HFF-Myc (cell line): ENCODE data around the gene ZNF407.

Source experiments
- DNase-seq: peaks from one replicate; pipeline ENCODE4 v3.0.0-alpha.2; 2011; ENCODE audit warnings: low read depth; ENCODE audit errors: extremely low read depth
- H3K4me3 ChIP-seq: replicated peaks from 2 replicates; pipeline ENCODE4 v1.5.1; 2011; ENCODE audit warnings: low read depth, mild to moderate bottlenecking, control low read depth, low read length
- TF ChIP-seq, protein P1 (sequence below): IDR thresholded peaks from 2 replicates; pipeline ENCODE4 v1.5.1; 2012; ENCODE audit warnings: mild to moderate bottlenecking, low read depth, low read length, control low read depth; ENCODE audit errors: missing control alignments

ZNF407 gene

DNA sequence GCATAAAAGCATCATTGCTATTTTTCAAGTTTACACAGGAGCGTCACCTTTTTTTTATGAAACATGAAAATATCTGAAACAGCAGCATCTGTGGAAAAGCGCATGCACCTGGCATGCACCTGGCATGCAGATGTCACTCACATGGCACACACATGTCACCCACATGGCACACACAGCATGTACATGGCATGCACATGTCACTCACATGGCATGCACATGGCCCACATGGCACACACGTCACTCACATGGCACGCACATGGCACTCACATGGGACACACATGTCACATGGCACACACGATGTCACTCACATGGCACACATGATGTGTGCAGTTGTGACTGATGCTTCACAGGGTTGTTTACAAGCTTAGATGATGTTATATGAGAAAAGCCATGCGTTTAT is 188.0 kb downstream of the ZNF407 start:
- TF ChIP-seq, protein P1, sequence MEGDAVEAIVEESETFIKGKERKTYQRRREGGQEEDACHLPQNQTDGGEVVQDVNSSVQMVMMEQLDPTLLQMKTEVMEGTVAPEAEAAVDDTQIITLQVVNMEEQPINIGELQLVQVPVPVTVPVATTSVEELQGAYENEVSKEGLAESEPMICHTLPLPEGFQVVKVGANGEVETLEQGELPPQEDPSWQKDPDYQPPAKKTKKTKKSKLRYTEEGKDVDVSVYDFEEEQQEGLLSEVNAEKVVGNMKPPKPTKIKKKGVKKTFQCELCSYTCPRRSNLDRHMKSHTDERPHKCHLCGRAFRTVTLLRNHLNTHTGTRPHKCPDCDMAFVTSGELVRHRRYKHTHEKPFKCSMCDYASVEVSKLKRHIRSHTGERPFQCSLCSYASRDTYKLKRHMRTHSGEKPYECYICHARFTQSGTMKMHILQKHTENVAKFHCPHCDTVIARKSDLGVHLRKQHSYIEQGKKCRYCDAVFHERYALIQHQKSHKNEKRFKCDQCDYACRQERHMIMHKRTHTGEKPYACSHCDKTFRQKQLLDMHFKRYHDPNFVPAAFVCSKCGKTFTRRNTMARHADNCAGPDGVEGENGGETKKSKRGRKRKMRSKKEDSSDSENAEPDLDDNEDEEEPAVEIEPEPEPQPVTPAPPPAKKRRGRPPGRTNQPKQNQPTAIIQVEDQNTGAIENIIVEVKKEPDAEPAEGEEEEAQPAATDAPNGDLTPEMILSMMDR, result no peak
- no peak for DNase-seq
- no peak overlapping the region for H3K4me3 ChIP-seq

DNA sequence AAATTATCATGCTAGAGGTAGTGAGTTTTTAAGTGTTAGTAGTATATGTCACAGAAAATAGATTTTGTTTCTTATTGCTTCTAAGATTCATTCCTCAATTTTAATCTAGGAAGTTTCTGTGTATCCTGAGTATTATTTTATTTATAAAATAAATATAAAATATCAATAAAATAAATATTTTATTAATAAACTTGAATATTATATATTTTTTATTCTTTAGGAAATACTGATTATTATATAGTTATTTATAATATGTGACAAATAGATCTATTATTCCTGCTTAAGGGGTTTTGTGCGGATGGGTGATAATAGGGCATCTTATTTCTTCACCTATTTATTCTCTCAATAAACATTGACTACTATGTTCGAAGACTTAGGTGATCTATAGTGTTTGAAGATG is 191.0 kb downstream of the ZNF407 start:
- TF ChIP-seq, protein P1, result no peak
- no peak overlapping the region for H3K4me3 ChIP-seq
- no peak for DNase-seq

DNA sequence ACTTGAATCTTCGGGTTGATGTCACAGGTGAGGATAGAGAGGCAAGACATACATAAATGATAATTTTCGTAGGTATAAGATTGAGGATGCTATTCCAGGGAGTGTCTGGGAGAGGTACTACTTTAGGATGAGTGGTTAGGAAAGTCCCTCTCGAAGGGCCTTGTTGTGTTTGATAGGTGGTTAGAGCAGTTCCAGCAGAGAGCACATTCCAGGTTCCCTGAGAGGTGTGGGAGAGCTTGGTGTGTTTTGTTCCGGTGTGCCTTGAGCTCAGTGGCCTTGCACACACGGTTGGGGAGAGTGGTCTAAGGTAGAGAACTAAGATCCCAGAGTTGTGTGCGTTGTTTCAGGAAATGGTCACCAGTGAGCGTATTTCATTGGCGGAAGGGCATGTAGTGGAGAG is 191.4 kb downstream of the ZNF407 start:
- TF ChIP-seq, protein P1, result no peak

DNA sequence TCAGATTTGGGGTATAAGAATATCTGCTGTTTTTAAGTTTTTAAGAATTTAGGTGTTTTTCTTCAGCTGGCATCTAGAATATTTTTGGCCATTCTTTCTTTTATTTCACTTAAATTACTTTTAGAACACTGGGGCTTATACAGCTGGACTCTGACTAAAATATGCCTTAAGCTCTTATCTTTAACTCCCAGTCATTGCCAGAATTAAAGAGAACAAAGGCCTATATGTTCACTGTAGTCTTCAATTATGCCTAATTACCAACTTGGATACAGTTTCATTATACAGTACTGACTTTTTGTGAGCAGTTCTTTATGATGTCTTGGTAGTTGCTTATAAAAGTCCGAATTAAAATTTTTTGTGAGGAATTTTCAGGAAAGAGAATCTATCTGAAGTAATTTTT is 192.8 kb downstream of the ZNF407 start:
- no peak for DNase-seq
- TF ChIP-seq, protein P1, result no peak
- H3K4me3 ChIP-seq, result no peak overlapping the region

More for the DNA sequence above, 191.4 kb downstream of the ZNF407 start:
- H3K4me3 ChIP-seq, result no peak overlapping the region
- no peak for DNase-seq

DNA sequence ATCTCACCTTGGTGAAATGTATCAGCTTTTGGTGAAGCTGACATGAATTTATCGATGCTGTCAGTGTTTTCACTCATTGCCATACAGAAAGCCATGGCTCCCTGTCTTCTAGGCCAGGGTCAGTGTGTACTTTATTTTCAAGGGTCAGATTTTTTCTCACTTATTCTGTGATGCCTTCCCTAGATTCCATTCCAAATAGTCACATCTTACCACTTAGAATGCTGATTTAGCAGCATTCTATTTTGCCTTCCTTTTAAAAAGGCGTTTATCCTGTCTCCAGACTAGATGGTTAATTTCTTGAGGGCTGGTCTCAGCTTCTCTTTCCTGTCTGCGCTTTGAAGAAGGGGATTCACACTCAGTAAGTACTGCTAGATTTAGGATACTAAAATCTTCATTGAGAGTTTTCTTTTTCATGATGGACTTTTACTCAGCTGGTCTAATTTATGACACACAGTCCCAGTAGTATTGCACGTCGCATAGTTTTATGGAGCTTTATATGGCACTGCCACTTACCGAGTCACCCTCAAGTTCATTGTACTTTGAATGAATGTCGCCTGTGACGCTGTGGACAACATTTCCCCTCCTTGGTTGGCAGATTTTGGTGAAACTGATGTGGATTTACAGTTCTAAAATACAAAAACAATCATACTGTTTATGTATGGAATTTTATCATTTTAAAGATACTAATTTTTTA is 194.0 kb downstream of the ZNF407 start:
- TF ChIP-seq, protein P1, result no peak
- H3K4me3 ChIP-seq, result no peak overlapping the region

DNA sequence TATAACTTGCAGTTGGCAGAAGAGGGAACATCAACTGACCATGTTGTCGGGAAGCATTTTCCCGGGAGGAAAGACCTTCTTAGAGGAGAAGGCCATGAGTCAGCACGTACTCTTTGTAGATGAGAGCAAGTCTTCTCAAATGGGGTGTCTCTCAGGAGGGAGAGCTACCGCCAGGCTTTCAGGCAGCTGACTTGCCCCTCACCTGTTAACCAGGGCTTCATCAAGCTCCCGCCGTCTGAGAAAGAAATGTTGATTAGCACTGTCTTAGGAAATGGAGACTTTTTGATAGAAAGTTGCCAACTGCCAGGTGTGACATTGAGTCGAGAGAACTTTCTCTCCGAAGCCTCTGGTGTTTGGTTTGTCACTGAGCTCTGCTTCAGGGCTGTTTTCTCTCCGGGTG is 196.1 kb downstream of the ZNF407 start:
- TF ChIP-seq, protein P1, result no peak
- no peak overlapping the region for H3K4me3 ChIP-seq
- DNase-seq, result no peak

More for the DNA sequence above, 194.0 kb downstream of the ZNF407 start:
- DNase-seq, result no peak

DNA sequence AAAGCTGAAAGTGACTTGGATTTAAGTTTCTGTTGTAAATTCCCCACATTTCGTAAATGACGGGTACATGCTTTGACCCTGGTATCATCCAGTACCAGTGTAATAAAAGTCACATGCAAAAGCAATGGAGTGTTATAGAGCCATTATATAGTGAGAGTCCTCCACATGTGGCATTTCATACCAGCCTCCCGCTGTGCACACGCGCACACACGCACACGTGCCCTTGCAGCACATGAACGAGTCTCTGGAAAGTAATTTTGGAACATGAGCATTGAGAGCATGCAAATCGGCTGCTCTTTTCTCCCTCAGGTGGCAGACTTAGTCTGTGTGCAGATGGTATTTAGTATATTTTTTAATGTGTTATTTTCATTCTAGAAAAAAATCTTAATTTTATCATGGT is 198.1 kb downstream of the ZNF407 start:
- TF ChIP-seq, protein P1, result no peak
- no peak for DNase-seq

More for the DNA sequence above, 198.1 kb downstream of the ZNF407 start:
- H3K4me3 ChIP-seq, result no peak overlapping the region
